GM21515 (cell line): ENCODE measurements around the gene SLX9.

Experiments used
- ATAC-seq: cut with Tn5 transposase; IDR thresholded peaks from one replicate; pipeline ENCODE4 v1.9.1; 2021; ENCODE audit not compliant: unreplicated experiment

SLX9 gene

GRCh38 chr21:44999428-44999971 is 59.7 kb downstream of the SLX9 start:
- no peak for ATAC-seq

- ATAC-seq = no peak
Measured at GRCh38 chr21:44999972-45000636, 60.3 kb downstream of the SLX9 start.

GRCh38 chr21:45000637-45001133 is 60.9 kb downstream of the SLX9 start:
- ATAC-seq = no peak

GRCh38 chr21:45001134-45002095 is 61.6 kb downstream of the SLX9 start:
- no peak for ATAC-seq

- ATAC-seq = no peak
Measured at GRCh38 chr21:45002381-45003204, 62.8 kb downstream of the SLX9 start.

GRCh38 chr21:45003331-45004058 is 63.7 kb downstream of the SLX9 start:
- no peak for ATAC-seq

- no peak for ATAC-seq
Measured at GRCh38 chr21:45004059-45004422, 64.2 kb downstream of the SLX9 start.

- no peak for ATAC-seq
Measured at GRCh38 chr21:45004481-45005247, 64.8 kb downstream of the SLX9 start.

- ATAC-seq = no peak
Measured at GRCh38 chr21:45006536-45007095, 66.8 kb downstream of the SLX9 start.

GRCh38 chr21:45009616-45010015 is 69.8 kb downstream of the SLX9 start:
- ATAC-seq = no peak

- no peak for ATAC-seq
Measured at GRCh38 chr21:45010096-45010495, 70.3 kb downstream of the SLX9 start.

GRCh38 chr21:45010860-45011259 is 71.0 kb downstream of the SLX9 start:
- ATAC-seq = no peak

GRCh38 chr21:45011426-45011825 is 71.6 kb downstream of the SLX9 start:
- ATAC-seq = no peak

- ATAC-seq = no peak
Measured at GRCh38 chr21:45011911-45012661, 72.3 kb downstream of the SLX9 start.

GRCh38 chr21:45012662-45013259 is 72.9 kb downstream of the SLX9 start:
- ATAC-seq = no peak

- ATAC-seq = no peak
Measured at GRCh38 chr21:45013260-45013841, 73.5 kb downstream of the SLX9 start.

GRCh38 chr21:45014747-45015468 is 75.1 kb downstream of the SLX9 start:
- ATAC-seq = no peak
